EH (cell line): ENCODE results near the gene PFKFB1.

ENCODE experiments used
- DNase-seq: peaks from one replicate; pipeline ENCODE4 v3.0.0-alpha.2; 2015; ENCODE audit warnings: low read depth

The PFKFB1 gene

DNA sequence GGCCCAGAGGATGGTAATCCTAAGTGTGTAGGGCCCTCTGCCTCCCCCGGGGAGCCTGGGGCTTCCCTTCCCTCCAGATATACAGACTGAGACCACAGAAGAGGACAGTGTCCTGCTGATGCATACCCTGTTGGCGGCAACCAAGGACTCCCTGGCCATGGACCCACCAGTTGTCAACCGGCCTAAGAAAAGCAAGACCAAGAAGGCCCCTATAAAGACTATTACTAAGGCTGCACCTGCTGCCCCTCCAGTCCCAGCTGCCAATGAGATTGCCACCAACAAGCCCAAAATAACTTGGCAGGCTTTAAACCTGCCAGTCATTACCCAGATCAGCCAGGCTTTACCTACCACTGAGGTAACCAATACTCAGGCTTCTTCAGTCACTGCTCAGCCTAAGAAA is 71.4 kb downstream of the PFKFB1 start:
- no peak for DNase-seq

DNA sequence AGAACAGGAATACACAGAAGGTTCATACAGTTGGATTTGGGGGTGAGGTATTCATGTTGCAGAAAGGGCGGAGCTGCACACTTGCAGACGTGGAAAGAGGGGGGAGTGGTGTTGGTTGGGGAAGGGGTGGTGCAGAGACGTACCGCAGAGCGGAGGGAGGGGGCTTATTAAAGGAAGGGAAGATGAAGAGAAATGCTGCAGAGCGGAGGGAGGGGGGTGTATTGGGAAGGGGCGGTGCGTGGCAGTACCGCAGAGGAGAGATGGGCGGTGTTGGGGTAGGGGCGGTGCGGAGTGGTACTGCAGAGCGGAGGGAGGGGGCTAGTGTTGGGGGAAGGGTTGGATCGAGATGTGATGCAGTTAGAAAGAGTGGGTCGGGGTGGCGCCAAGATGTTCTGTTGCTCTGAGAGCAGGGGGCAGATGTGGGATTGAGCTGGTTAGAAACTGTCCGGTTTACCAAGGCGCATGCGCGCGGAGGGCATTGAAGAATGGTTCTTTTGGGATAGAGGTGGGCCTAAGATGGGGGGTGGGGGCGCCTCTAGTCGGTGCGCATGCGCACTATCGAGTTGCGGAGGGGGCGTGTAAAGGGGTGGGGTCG is 72.5 kb downstream of the PFKFB1 start:
- peak; percentile 66 for DNase-seq

- peak; percentile 6 for DNase-seq
These were observed 73.2 kb downstream of the PFKFB1 start, which contains the start of gene TRO for GRCh38 chrX:54920610-54921426. TSS of gene TRO (plus strand) at chrX:54920824. CDS start at chrX:54922247, 1,423 bp downstream.

GRCh38 chrX:54909941-54910340 is 84.0 kb downstream of the PFKFB1 start:
- DNase-seq = no peak

DNA sequence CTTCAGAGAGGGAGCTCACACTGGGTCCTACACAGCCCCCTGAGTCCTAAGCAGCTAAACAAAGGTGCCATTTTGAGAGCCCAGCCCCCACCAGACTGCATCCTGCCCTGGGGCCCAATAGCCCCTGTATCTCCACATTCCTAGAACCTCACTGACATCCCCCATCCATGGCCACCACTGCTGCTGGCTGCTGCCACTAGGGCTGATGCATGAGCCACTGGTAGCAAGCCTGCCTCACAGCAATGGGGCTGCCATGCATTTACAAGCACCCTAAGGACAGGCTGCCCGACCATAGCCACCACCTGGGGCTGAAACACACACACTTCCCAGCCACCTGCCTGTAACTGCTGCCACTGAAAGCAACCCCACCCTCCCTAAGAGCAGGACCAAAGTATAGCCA is 99.8 kb downstream of the PFKFB1 start:
- DNase-seq = no peak

DNA sequence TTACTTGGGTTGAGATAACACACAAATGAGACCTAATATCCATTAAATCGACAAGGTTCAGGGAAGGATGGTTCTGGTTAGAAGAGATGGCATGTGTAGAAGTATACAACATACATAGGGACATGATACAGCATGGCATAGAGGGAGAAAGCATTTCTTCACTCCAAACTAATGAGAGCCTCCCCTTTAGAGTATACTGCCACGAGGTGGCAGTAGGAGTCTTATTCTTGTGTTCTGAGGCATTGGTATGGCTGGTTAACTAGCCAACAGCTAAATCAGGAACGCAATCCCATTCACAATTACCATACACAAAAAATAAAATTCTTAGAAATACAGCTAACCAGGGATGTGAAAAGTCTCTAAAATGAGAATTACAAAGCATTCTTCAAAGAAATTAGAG is 102.4 kb downstream of the PFKFB1 start:
- peak; percentile 47 for DNase-seq

DNA sequence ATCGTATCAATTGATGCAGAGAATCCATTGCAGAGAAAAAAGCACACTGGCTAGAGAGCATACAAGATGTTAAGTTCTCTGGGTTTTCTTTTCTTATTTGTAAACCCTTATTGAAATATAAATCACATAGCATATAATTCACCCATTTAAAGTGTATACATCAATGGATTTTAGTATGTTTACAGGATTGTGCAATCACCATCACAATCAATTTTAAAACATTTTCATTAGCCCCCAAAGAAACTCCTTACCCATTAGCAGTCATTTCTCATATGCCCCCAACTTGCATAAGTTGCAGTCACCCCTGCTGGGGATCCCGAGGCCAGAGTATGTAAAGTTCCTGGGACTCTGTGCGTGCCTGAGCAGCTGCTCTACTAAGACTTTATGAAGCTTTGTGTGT is 108.2 kb downstream of the PFKFB1 start:
- DNase-seq = no peak
